ENCODE measurements around the gene AUTS2.

DNA sequence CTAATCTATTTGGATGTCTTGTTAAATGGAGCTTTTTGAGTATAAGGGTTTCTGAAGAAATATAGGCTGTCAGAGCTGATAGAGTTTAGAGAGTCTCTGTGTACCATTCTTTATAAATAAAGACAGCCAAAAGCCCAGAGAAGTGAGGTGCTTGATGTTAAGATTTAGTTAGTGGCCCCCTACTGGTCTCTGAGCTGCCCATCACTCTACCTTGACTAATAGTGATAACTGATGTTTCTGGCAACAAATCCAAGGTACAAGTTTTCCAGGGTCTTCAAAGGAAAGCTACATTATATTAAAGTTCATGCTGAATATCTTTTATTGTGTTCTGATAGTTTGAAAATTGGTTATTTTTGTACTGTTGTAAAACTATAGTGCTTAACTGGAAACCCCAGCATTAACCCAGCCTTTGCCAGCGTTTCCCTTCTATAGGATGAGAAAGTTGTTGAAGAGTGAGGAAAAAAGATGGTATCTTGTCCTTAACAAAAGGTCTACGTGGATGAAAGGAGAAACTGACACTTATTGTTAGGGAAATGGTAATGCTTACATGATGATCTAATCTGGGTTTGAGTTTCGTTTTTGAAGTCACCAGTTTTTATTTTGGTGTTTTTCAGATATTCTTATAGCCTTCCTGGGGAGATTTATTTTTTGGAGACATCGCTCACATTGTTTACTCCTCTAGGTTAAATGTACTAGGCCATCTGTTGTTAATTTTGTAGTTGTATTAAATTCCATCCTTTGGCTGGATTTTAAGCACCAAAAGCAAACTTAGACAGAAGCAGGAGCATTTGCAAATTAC is 79.0 kb downstream of the AUTS2 start:
- TF ChIP-seq GATA2 (IDR thresholded peaks at IDR 0.05; ENCODE audit: low read depth, low read length) (no peak), GATA3 (IDR thresholded peaks at IDR 0.05; ENCODE audit: low read depth, low read length) (peak; percentile 13)
